T-helper 2 cell treated with Interferon-gamma antibody and Interleukin-4, amounts not matched to agents 100 ng/mL and 5 ng/mL, for 36 hours (primary cell): ENCODE results near the gene LDLRAD3. TPM values are rescaled to one million over a fixed set of nuclear protein-coding genes. Genes with fewer than 3 reads are reported as not detected.

ENCODE experiments used
- intact Hi-C: fragments of 100-400 bp; cut with micrococcal nuclease; formaldehyde crosslinking; loops from one replicate; pipeline ENCODE4 v1.15.1; 2023
- total RNA-seq: library from RNA; stranded (reverse); gene quantifications from 2 replicates; pipeline ENCODE4 v1.2.3, GENCODE V29; 2022

Gene LDLRAD3
- total RNA-seq, 1 donor from 2014 or later, result 1.0 TPM

DNA sequence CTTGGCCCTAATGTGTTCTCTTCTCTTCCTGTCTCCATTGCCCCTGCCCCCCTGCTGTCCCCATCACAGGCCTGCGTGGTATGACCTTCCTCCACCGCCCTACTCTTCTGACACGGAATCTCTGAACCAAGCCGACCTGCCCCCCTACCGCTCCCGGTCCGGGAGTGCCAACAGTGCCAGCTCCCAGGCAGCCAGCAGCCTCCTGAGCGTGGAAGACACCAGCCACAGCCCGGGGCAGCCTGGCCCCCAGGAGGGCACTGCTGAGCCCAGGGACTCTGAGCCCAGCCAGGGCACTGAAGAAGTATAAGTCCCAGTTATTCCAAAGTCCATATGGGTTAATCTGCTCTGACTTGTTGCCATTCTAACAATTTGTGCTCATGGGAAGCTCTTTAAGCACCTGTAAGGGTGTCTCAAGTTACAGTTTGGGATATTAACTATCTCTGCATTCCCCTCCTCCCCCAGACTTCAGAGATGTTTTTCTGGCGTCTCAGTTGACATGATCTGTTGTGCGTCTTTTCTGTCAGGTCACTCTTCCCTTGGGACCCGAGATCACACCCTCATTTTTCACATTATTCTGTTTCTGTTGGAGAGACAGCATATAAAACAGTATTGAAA lies 285.3 kb downstream of the LDLRAD3 start:
- intact Hi-C loops, result no loop called here

DNA sequence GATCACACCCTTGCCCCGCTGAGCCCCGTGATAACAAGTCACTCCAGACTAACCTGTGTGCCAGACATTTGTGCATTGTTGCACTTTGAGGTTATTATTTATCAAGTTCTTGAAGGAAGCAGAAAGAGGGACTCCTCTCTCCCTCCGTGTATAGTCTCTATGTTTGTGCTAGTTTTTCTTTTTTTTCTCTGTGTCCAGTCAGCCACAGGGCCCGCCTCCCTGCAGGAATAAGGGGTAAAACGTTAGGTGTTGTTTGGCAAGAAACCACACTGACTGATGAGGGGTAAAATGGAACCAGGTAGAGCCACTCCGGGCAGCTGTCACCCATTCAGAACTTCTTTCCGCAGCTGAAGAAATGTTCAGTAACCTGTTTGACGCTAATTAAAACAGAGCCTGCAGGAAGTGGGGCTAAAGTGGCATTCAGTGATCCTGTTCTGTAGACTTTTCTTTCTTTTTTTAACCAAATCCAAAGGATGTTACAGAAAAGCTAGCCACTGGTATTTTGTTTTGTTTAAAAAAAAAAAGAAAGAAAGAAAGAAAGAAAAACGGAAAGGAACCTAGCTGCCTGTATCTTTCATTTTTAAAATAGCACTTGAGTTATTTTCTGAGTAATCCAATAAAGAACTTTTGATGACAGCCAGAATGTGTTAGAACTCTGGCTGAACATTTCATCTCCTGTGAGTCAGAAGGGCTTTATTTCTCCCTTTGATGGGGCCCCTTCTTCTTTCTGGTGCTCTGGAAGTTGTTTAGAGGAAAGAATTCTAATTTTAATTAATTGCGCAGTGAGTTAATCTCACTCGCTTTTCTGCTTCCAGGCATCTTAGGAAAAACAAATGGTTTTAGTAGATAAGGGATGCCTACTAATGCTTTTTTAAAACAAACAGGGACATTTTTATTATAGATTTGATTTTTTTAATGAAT lies 287.2 kb downstream of the LDLRAD3 start:
- intact Hi-C loops, result no loop called here

DNA sequence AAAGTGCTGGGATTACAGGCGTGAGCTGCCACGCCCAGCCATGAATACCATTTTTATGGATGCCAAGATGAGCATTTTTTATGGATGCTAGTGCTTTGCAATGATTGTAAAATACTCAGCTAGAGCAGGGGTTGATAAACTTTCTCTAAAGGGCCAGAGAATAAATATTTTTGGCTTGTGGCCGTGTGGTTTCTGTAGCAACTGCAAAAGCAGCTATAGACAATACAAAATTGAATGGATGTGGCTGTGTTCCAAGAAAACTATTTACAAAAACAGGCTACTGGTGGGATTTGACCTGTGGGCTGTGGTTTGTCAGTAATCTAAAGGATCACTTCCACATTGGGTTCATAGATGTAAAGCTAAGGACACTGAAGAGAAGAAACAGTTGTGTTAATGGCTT lies 289.3 kb downstream of the LDLRAD3 start:
- intact Hi-C loops, result no loop called here

DNA sequence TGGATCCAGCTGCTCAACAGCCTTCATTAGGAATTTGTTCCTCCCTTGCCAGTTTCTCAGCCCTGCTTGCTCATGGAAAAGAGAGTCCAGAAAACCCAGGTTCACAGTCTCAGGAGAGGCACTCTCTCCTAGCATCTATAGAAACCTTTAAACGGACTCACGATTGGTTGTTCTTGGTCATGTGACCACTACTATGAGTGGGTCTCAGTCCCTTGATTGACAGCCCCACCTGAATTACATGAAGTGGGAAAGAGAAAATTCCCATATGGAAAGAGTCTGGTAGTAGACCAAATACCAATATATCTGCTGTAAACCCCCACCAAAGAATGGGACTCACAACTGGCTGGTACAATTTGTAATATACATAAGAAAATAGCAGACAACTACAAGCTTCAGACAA lies 291.0 kb downstream of the LDLRAD3 start:
- intact Hi-C loops, result no loop called here

DNA sequence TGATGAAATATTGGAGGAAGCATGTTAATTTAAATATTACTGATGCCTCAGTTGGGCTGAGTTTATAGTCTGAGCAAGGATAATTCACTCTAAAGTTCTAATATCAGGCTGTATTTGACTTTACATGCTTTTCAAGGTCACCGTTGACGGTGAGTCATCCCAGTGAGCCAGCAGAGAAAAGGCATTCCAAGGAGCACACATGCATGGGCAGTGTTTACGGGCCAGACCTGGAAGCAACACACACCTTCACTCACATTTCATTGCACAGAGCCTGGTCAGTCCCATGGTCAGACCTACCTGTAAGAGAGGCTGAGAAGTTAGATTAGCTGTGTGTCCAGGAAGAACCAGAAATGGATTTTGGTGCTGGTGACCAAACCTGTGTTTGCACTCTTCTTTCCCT lies 291.9 kb downstream of the LDLRAD3 start:
- intact Hi-C loops, result no loop called here

DNA sequence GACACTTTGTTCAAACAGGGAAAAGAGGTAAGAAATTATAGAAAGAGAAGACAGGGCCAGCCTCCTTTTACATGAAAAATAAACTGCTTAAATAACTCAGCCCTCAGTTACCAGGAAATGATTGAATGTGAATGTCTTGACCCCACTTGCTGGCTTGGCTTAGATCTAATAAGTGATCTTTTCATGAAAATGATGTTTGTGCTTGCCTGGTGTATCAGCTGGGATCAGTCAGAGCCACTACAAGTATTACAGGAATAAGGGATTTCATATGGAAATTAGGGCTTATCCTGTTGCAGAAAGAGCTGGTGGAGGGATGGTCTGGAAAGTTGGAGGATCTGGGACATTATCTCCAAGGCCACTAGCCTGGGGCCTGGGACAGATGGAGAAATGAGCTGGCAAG lies 293.5 kb downstream of the LDLRAD3 start:
- intact Hi-C loops, result no loop called here

DNA sequence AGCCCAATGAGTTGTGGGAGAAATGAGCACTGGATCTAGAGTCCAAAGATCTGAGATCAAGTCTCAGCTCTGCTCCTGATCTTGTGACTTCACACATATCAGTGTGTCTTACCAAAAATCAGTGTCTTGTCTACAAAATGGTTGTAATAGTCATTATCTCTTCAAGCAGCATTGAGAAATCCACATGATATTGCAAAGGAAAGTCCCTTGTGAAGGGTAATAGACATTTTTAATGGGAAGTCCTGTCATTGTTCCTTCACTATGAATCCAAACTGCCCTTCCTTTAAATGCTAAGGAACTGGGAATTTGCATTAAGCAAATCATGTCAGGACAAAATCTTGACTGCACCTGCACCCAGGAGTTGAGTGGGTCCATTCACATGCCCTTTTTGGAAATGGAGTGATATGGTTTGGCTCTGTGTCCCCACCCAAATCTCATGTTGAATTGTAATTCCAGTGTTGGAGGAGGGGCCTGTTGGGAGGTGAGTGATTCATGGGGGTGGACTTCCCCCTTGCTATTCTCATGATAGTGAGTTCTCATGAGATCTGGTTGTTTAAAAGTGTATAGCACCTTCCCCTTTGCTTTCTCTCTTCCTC lies 294.3 kb downstream of the LDLRAD3 start:
- intact Hi-C loops, result no loop called here

DNA sequence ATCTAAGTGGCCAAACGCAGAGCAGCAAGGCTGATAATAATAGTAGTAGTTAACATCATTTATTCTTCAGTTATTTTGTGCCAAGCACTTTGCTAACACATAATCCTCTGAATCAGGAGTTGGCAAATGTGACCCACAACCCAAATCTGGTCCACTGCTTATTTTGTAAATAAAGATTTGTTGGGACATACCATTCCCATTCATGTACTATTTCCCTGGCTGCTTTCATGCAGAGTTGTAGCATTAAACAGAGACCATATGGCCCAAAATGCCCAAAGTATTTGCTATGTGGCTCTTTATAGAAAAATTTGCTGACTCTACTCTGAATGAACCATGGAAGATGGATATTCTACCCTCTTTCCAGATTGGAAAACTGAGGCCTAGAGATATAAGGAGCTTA lies 295.0 kb downstream of the LDLRAD3 start:
- intact Hi-C loops, result no loop called here

DNA sequence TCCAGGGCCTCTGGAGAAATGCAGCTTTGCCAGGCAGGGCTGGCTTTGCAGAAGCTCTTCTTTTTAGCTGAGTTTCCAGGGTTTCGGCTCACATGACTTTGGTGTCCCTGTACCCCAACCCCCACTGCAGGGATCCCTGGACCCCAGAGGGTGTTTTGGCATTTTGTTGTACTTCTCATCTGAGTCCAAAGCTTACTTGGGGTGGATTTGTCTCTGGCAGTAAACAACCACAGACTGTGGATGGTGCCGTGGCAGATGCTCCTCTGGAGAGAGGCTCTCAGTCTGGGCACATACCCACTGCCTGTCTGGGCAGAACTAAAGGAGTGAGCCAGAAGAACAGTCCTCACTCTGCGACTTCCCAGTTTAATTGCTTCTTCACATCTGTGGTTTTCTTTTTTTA lies 295.8 kb downstream of the LDLRAD3 start:
- intact Hi-C loops, result no loop called here

DNA sequence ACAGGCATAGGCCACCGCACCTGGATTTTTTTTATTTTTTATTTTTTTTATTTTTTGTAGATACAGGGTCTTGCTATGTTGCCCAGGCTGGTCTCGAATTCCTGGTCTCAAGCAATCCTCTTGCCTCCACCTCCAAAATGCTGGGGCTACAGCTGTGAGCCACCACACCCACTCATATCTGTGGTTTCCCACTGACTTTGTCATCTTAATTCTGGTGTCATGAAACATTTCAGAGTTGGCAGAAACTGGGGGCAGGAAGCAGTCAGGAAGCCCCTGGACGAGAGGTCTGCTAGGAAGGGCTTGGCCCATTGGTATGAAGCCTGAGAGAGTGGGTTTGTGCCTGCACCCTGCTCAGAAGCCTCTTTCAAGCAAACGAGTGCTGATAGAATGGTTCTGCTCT lies 296.3 kb downstream of the LDLRAD3 start:
- intact Hi-C loops, result no loop called here

DNA sequence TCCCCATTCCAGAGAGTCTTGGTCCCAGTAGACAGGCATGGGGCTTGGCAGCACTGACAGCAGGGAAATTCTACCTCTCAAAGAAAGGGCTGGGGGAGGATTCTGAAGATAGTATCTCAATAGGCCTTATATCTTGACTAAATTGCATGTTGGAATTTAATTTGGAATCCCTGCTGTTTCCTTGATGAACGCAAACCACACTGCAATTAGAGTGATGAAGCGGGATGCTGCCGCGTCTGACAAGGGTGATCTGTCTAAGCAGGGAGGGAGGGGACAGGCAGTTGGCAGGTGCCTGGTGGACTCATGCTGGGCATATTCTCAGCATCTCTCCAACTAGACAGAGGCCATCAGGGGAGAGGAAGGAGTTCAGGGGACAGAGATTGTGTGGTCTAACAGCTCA lies 296.9 kb downstream of the LDLRAD3 start:
- intact Hi-C loops, result no loop called here

DNA sequence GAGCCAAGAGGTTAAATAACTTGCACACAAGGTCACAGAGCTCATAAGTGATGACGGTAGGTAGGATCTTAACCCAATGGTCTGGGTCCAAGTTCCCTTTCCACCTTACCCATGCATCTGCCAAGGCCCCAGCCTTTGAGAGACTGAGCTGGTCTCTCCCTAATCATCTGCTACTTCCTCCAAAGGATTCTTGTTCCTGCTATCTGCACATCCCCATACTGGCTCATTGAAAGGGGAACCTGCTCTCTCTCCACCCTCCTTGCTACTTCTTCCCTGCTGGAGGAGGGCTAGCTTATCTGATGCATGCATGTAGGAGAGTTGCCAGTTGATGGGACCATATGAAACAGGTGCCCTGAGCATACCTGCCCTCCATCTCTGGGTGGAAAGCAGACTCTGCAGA lies 297.6 kb downstream of the LDLRAD3 start:
- intact Hi-C loops, result no loop called here

DNA sequence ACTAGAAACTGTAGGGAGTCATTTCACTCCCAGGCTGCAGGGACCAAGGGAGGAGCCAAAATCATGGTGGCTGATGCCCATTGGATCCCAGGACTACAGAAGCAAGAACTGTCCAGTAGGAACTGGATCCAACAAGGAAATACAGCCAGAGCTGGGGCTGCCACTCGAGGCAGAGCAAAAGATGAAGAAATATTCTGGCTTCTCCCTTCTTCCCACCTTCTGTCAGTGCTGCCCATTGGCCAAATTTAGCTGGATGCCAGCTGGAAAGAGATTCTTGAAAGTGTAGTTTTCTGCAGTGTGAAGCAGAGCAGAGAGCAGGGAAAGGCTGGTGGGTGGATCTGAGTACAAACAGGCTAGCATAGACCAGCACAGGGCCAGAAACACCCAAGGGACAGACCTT lies 299.8 kb downstream of the LDLRAD3 start:
- intact Hi-C loops, result no loop called here

DNA sequence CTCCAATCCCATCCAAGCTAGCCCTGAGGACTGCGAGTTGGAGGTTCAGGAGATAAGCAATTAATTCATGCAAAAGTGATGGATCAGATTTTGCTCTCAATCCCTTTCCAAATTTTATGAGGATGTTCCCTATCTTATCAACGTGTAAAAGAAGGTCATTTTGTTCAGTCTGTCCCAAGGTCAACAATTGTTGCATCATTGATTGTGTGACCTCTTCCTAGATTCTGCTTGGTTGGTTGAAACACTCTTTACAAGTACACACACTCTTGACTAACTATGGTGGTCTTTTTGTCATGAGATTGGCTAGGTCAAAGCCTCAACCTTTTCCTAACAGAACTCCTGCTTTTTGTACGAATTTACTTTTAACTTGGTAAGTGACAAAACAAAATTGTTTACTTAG lies 303.6 kb downstream of the LDLRAD3 start:
- intact Hi-C loops, result no loop called here

DNA sequence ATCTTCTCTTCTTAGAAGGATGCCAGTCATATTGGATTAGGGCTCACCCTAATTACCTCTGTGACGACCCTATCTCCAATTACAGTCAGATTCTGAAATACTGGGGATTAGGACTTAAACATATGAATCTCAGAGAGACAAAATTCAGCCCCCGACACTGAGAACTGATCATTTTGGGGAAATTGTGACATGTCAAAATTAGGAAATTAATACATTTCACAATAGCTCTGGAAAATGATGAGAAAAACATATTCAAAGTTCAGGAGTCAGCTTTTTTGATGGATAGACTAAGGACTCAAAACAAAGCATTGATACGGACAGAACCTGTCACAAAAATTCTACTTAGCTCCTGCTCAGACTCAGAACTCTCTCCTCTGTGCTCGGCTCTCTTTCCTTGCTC lies 304.6 kb downstream of the LDLRAD3 start:
- intact Hi-C loops, result no loop called here

DNA sequence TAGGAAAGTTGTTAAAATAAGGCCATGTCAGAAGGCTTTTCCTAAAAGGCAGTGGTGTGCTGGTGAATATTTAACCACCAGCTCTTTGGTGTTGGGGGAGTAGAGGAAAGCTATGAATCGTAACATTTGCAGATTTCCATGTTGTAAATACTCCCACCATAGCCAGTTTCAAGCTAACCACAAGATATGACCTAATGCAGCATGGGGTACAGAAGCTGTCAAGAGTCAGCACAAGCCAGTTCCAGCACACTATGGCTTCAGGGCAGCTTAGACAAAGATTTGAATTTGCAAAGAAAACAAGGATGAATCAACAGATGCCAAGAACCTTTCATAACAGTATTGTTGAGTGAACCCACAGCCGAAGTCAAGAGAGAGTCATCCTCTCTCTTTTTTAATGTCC lies 305.4 kb downstream of the LDLRAD3 start:
- intact Hi-C loops, result no loop called here

DNA sequence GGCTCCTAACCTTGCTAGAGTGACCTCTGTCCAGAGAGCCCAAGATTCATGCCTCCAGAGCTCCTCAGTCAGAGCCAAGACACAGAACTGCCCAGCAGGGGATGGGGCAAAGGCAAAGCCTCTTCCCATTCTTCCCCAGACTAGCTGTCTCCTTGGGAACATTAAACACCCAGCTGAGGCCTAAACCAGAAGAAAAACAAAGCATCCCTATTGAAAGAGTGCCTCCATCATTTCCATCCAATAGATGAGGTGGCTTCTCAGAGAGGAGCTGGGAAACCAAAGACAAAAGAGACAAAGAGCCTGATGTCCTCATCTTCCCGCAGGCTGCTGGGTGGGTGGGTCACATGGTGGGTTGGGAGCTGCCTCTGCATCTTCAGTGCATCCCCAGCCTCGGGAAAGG lies 308.0 kb downstream of the LDLRAD3 start:
- intact Hi-C loops, result no loop called here

DNA sequence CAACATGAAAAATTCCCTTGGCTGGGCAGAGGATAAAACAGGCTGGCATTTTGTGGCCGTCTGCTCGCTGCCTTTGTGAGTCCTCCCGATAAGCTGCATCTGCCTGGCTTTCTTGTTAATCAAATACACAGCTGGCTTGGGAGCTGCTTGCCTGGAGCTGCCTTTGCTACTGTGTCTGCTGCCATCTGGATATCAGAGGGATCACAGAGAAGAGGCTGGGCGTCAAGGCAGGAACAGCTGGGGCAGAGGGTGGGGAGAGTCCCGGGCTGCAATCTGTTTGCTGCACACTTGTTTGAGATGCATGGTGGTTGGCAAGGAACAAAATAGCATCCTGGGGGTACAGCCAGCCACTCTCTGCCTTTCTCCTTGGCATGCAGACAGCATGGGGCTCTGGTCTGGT lies 309.4 kb downstream of the LDLRAD3 start:
- intact Hi-C loops, result no loop called here

DNA sequence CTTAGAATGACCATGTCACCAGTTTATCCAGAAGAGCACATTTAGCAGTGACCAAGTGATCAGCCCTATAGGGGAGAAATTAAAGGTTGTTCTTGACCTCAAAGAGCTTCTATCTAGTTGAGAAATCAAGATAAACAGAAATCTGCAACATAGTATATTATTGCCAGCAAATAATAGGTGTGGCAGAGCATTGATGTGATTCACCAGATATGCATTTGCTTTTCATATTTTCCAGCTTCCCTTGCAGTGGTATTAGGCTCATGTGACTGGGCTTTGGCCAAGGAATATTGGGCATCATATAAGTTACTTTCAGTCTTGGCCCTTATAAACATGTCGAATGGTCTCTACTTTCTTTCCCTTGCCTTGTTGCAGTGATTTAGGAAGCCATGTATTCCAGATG lies 310.9 kb downstream of the LDLRAD3 start:
- intact Hi-C loops, result no loop called here

DNA sequence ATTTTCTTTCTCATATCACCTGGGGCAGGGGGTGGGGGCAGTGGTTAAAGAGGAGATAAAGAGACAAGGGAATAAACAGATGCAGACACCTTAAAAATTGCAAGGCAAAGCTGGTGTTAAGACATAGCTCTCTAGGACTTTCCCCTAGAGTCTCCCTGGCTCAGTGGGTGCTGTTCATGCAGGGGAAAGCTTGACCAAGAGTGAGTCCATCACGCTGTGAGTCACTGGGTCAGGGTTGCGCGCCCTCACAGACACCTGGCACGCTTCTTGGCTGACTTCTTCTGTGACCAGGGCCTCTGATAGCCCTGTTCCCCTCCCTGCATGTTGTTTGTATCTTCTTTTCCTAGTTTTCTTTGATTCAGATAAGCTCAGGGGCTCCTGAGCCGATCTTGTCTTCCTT lies 313.5 kb downstream of the LDLRAD3 start:
- intact Hi-C loops, result no loop called here

DNA sequence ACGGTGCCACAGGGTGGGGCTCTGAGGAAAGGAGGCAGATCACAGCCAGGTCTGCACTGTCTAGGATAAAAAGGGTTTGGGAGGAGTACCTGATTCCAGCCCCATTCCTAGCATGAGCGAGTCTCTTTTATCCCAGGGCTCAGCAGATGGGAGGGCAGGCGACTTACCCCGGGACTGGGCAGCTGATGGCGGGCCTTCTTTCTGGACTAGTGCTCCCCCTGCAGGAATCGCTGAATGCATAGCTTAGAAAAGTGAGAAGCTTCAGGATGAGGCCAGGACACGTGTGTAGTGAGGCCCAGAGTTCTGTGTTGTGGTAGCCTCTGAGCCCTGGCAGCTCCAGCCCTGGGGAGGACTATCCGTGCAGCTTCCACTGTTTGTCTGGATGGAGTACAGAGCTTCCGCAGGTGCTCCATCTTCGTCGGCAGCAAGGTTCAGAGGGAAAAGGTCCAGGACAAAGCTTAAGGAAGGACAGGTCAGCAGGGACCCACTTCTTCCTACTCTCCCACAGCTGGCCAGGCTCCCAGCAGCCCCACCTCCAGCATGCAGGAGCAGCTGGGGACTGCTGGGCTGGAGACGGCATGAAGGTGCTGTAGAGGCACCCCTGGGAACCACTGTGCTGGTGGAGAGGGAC lies 315.0 kb downstream of the LDLRAD3 start:
- intact Hi-C loops, result no loop called here

DNA sequence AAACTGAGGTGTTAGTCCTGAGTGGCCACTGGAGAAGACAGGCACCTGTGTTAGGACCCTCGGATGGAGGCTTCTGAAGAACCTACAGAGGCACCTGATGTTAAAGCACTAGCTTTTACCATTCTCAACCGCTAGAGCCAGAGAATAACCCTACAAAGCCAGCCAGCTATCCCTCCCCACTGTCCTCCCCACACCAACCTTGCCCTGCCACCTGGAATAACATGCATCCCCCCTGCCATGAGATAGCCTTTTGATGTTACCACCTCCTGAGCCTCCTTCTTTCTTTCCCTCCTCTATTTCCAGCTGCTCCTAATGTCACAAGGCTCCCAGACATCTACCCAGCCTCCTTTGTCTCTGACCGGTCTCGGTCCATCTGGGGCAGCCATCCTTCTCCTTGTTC lies 317.2 kb downstream of the LDLRAD3 start:
- intact Hi-C loops, result no loop called here
